ENCODE measurements around the gene MLPH.

Gene MLPH

DNA sequence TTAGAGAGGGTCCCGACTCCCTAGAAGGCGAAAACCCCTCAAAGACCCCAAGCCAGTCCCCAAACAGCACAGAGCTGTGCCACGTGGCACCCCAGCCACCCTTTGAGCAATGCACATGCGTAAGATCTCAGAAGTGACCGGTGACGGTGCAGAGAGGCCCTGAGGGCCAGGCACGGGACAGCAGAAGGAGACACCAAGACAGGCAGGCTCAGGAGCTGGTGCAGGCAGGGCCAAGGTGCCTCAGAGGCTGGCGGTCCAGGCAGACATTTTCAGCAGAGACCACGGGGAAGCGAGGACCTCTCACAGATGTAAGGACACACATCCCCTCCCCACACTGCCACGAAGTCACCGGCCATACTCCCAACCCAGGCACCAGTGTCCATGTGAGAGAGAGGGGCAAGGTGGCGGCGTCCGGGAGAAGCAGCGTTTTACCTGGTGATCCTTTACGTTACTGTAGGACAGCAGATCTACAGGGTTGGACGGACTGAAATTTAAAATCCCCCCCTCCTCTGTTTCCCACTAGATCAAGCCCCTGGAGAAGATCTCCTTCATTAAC is 105.5 kb downstream of the MLPH start:
- no peaks in the 10 kb centered on the region for H3K79me2 ChIP-seq (ENCODE audit: insufficient read depth, low read length)
- H3K4me3 ChIP-seq (ENCODE audit: low read depth in 1 of 2, low read length in 2 of 2) = no peak overlapping the region
- no peak overlapping the region for H3K9ac ChIP-seq (ENCODE audit: low read depth, low read length)
- no peaks in the 10 kb centered on the region for H3K9me3 ChIP-seq (ENCODE audit: insufficient read depth, low read length, severe bottlenecking)
- DNase-seq = no peak
- TF ChIP-seq, protein P1, sequence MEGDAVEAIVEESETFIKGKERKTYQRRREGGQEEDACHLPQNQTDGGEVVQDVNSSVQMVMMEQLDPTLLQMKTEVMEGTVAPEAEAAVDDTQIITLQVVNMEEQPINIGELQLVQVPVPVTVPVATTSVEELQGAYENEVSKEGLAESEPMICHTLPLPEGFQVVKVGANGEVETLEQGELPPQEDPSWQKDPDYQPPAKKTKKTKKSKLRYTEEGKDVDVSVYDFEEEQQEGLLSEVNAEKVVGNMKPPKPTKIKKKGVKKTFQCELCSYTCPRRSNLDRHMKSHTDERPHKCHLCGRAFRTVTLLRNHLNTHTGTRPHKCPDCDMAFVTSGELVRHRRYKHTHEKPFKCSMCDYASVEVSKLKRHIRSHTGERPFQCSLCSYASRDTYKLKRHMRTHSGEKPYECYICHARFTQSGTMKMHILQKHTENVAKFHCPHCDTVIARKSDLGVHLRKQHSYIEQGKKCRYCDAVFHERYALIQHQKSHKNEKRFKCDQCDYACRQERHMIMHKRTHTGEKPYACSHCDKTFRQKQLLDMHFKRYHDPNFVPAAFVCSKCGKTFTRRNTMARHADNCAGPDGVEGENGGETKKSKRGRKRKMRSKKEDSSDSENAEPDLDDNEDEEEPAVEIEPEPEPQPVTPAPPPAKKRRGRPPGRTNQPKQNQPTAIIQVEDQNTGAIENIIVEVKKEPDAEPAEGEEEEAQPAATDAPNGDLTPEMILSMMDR (IDR thresholded peaks at IDR 0.05; ENCODE audit: borderline replicate concordance, extremely low read depth, low read length, poor library complexity, severe bottlenecking) = no peak
- no peak for TF ChIP-seq EZH2 (IDR thresholded peaks at IDR 0.05; ENCODE audit: borderline replicate concordance, low read depth, low read length, severe bottlenecking)
- no peak overlapping the region for H3K27ac ChIP-seq (ENCODE audit: low read length)
- no peaks in the 10 kb centered on the region for H3K27me3 ChIP-seq (ENCODE audit: insufficient read depth, low read length, poor library complexity)
- H4K20me1 ChIP-seq (ENCODE audit: insufficient read depth, low read length) = no peaks in the 10 kb centered on the region; the same call in 1 of the 2 replicates
- no peaks in the 10 kb centered on the region for H3K36me3 ChIP-seq (ENCODE audit: insufficient read depth, low read length)
- no peak overlapping the region for H2AFZ ChIP-seq (ENCODE audit: low read depth, low read length)
- no peak for ATAC-seq (ENCODE audit: insufficient read depth, low read depth)
- H3K4me2 ChIP-seq (ENCODE audit: insufficient read depth, low read length) = no peak overlapping the region
- H3K4me1 ChIP-seq (ENCODE audit: insufficient read depth, low read length) = no peaks in the 10 kb centered on the region

DNA sequence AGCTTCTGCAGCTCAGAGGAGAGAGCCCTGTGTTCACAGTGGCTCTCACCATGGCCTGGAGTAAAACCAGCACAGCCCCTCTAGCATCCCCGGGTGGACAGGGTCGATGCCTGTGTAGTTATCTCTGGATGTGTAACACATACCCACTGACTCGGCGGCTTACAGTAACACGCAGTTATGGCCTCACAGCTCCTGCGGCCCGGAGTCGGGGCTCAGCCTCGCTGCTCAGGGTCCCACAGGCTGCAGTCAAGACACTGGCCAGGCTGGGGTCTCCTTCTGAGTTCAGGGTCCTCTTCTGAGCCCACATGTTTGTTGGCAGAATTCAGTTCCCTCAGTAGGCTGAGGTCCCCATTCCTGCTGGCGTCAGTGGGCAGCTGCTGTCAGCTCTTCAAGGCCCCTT is 106.0 kb downstream of the MLPH start:
- Histone ChIP-seq H3K4me2 (ENCODE audit: insufficient read depth, low read length) (no peak overlapping the region), H3K36me3 (ENCODE audit: insufficient read depth, low read length) (no peaks in the 10 kb centered on the region), H3K4me1 (ENCODE audit: insufficient read depth, low read length) (no peaks in the 10 kb centered on the region), H3K9me3 (ENCODE audit: insufficient read depth, low read length, severe bottlenecking) (no peaks in the 10 kb centered on the region), H3K79me2 (ENCODE audit: insufficient read depth, low read length) (no peaks in the 10 kb centered on the region), H3K27ac (ENCODE audit: low read length) (no peak overlapping the region), H3K4me3 (ENCODE audit: low read depth in 1 of 2, low read length in 2 of 2) (no peak overlapping the region), H2AFZ (ENCODE audit: low read depth, low read length) (no peak overlapping the region), H4K20me1 (ENCODE audit: insufficient read depth, low read length) (no peaks in the 10 kb centered on the region; the same call in 1 of the 2 replicates), H3K9ac (ENCODE audit: low read depth, low read length) (no peak overlapping the region), H3K27me3 (ENCODE audit: insufficient read depth, low read length, poor library complexity) (no peaks in the 10 kb centered on the region)
- no peak for ATAC-seq (ENCODE audit: insufficient read depth, low read depth)
- no peak for DNase-seq
- TF ChIP-seq, protein P1 (IDR thresholded peaks at IDR 0.05; ENCODE audit: borderline replicate concordance, extremely low read depth, low read length, poor library complexity, severe bottlenecking) = no peak
- no peak for TF ChIP-seq EZH2 (IDR thresholded peaks at IDR 0.05; ENCODE audit: borderline replicate concordance, low read depth, low read length, severe bottlenecking)

DNA sequence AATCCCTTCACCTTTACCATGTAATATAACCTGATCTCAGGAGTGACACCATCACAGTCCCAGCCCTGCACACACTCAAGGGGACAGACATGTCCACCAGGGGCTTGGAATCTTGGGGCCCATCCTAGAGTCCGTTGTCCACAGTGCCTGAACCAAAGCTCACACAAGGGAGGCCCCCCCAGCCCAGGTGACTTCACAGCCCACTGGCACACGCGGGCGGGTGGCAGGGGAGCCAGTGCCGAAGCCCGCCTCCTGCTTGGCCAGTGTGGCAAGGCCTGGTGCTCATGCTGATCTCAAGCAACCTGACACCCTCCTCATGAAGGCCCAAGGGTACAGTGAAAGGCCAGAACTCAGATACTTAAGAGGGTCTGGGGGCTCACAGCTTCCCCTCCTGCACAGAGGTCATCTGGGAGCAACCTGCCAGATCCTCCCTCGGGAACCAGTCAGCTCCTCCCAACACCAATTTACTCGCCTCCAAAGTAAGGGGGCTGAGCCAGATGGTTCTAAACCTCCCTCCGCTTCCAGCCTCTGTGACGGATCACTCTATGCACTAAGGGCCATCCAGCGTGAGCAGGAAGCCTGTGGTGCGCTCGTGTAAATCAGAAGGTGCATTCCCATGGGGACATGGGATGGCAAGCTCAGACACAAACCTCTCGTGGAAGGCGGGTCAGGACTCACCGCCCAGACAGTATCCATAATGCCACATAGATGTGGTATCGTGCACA is 106.7 kb downstream of the MLPH start:
- Histone ChIP-seq H3K9ac (ENCODE audit: low read depth, low read length) (no peak overlapping the region), H3K9me3 (ENCODE audit: insufficient read depth, low read length, severe bottlenecking) (no peaks in the 10 kb centered on the region), H3K4me2 (ENCODE audit: insufficient read depth, low read length) (no peak overlapping the region), H2AFZ (ENCODE audit: low read depth, low read length) (no peak overlapping the region), H4K20me1 (ENCODE audit: insufficient read depth, low read length) (no peaks in the 10 kb centered on the region; the same call in 1 of the 2 replicates), H3K36me3 (ENCODE audit: insufficient read depth, low read length) (no peaks in the 10 kb centered on the region), H3K79me2 (ENCODE audit: insufficient read depth, low read length) (no peaks in the 10 kb centered on the region), H3K27me3 (ENCODE audit: insufficient read depth, low read length, poor library complexity) (no peaks in the 10 kb centered on the region), H3K4me1 (ENCODE audit: insufficient read depth, low read length) (no peaks in the 10 kb centered on the region), H3K27ac (ENCODE audit: low read length) (no peak overlapping the region), H3K4me3 (ENCODE audit: low read depth in 1 of 2, low read length in 2 of 2) (no peak overlapping the region)
- no peak for ATAC-seq (ENCODE audit: insufficient read depth, low read depth)
- no peak for DNase-seq
- no peak for TF ChIP-seq EZH2 (IDR thresholded peaks at IDR 0.05; ENCODE audit: borderline replicate concordance, low read depth, low read length, severe bottlenecking)
- TF ChIP-seq, protein P1 (IDR thresholded peaks at IDR 0.05; ENCODE audit: borderline replicate concordance, extremely low read depth, low read length, poor library complexity, severe bottlenecking) = no peak

Data from DND-41 (cell line).